H1 (cell line): Measurements from ENCODE around the gene NFAM1. TPM values are rescaled to one million over a fixed set of nuclear protein-coding genes. Genes with fewer than 3 reads are reported as not detected.
A peak's percentile ranks its signal among the peaks of the same experiment; 100 is the strongest.

Source experiments
- CTCF ChIA-PET: fragments of 300-600 bp; sonication (Branson Sonifier 250); formaldehyde crosslinking; loops from one replicate; lab custom pipeline; 2021; ENCODE audit not compliant: partially characterized antibody; lab: Charles Lee
- POLR2A ChIA-PET: fragments of 300-600 bp; sonication (Branson Sonifier 250); formaldehyde crosslinking; loops from one replicate; lab custom pipeline; 2021; ENCODE audit warnings: inconsistent platforms; ENCODE audit not compliant: partially characterized antibody; lab: Charles Lee
- DNase-seq, 2 experiments: peaks; one replicate each; pipeline versions ENCODE4 v3.0.0 to v3.0.0-alpha.2; 2010 to 2022; ENCODE audit warnings: low spot score in 2 of 2, low read depth in 1 of 2, mixed read lengths in 1 of 2
- FAIRE-seq: peaks from 2 replicates; lab custom pipeline; 2011; peaks lifted over from hg19 to GRCh38; lab: Jason Lieb, UNC
- H2AFZ ChIP-seq: 2 replicates; pipeline ENCODE4 v1.8.1; 2012; ENCODE audit warnings: low read length, inconsistent platforms
- H2AK5ac ChIP-seq: 2 replicates; pipeline ENCODE4 v1.6.1; 2013; ENCODE audit warnings: low read depth, low read length
- H2BK120ac ChIP-seq: replicated peaks from 2 replicates; pipeline ENCODE3; 2013; ENCODE audit warnings: low read depth, low read length, inconsistent platforms
- H2BK12ac ChIP-seq: 2 replicates; pipeline ENCODE4 v1.6.1; 2013; ENCODE audit warnings: low read depth, low read length
- H2BK15ac ChIP-seq: 2 replicates; pipeline ENCODE4 v1.6.1; 2013; ENCODE audit warnings: low read length
- H2BK20ac ChIP-seq: 2 replicates; pipeline ENCODE4 v1.6.1; 2013; ENCODE audit warnings: low read length
- H2BK5ac ChIP-seq: 2 replicates; pipeline ENCODE4 v1.6.1; 2013; ENCODE audit warnings: low read depth, low read length
- H3K14ac ChIP-seq: 2 replicates; pipeline ENCODE4 v1.6.1; 2013; ENCODE audit warnings: inconsistent platforms; ENCODE audit not compliant: insufficient read length
- H3K18ac ChIP-seq: 2 replicates; pipeline ENCODE4 v1.6.1; 2013; ENCODE audit warnings: low read length; ENCODE audit errors: extremely low read depth
- H3K23ac ChIP-seq: 2 replicates; pipeline ENCODE4 v1.6.1; 2013; ENCODE audit warnings: inconsistent platforms; ENCODE audit not compliant: insufficient read length
- H3K23me2 ChIP-seq: 2 replicates; pipeline ENCODE4 v1.6.1; 2013; ENCODE audit warnings: low read depth, low read length
- H3K27ac ChIP-seq: 2 replicates; pipeline ENCODE4 v1.6.1; 2011; ENCODE audit warnings: low read depth, low read length, inconsistent platforms
- H3K27me3 ChIP-seq, 4 experiments: replicated peaks in 1 of 4; 1 replicate in 1 of 4; 2 replicates in 3 of 4; pipeline versions ENCODE4 v1.6.1 to v1.8.1; 2011 to 2013; ENCODE audit warnings: low read length in 3 of 4, mild to moderate bottlenecking in 3 of 4, inconsistent platforms in 2 of 4, mixed read lengths in 2 of 4, moderate library complexity in 1 of 4; ENCODE audit not compliant: control insufficient read depth in 3 of 4, insufficient read depth in 3 of 4; ENCODE audit errors: extremely low read depth in 1 of 4
- H3K36me3 ChIP-seq, 4 experiments: 2 replicates each; pipeline versions ENCODE4 v1.6.1 to v1.8.1; 2011 to 2013; ENCODE audit warnings: mild to moderate bottlenecking in 4 of 4, low read length in 3 of 4, moderate library complexity in 2 of 4, control low read depth in 1 of 4, inconsistent platforms in 1 of 4; ENCODE audit not compliant: insufficient read depth in 4 of 4, control insufficient read depth in 2 of 4
- H3K4ac ChIP-seq: replicated peaks from 2 replicates; pipeline ENCODE3; 2013; ENCODE audit warnings: low read length, low read depth, mixed read lengths, inconsistent platforms; ENCODE audit not compliant: insufficient read length
- H3K4me1 ChIP-seq, 4 experiments: replicated peaks in 1 of 4; 1 replicate in 1 of 4; 2 replicates in 3 of 4; pipeline versions ENCODE4 v1.6.1 to v1.8.1; 2011 to 2013; ENCODE audit warnings: low read length in 3 of 4, inconsistent platforms in 2 of 4, mixed read lengths in 1 of 4; ENCODE audit not compliant: insufficient read depth in 4 of 4, control insufficient read depth in 3 of 4
- H3K4me2 ChIP-seq, 2 experiments: 2 replicates each; pipeline versions ENCODE4 v1.6.1 to v1.8.1; 2011 to 2013; ENCODE audit warnings: low read depth in 2 of 2, low read length in 2 of 2, control low read depth in 1 of 2, inconsistent platforms in 1 of 2, mild to moderate bottlenecking in 1 of 2; ENCODE audit not compliant: insufficient read depth in 1 of 2
- H3K4me3 ChIP-seq, 4 experiments: fragments of 200-600, 300-600 bp in 1 of 4; sonication (generic), shearing (Covaris generic), sonication (Bioruptor Twin) in 1 of 4; 2 replicates each; pipeline versions ENCODE4 v1.5.1 to v1.8.1; 2011 to 2016; ENCODE audit warnings: low read length in 4 of 4, low read depth in 3 of 4, control low read depth in 2 of 4, inconsistent platforms in 2 of 4, mild to moderate bottlenecking in 2 of 4, mixed read lengths in 1 of 4, moderate library complexity in 1 of 4; ENCODE audit not compliant: insufficient read depth in 2 of 4; ENCODE audit errors: extremely low read depth in 1 of 4
- H3K56ac ChIP-seq: replicated peaks from 2 replicates; pipeline ENCODE3; 2013; ENCODE audit warnings: low read depth, mild to moderate bottlenecking, mixed read lengths, low read length, inconsistent platforms; ENCODE audit not compliant: insufficient read length
- H3K79me1 ChIP-seq: 2 replicates; pipeline ENCODE4 v1.6.1; 2013; ENCODE audit warnings: low read depth, low read length, control low read depth
- H3K79me2 ChIP-seq, 2 experiments: 2 replicates each; pipeline versions ENCODE4 v1.6.1 to v1.8.1; 2012 to 2013; ENCODE audit warnings: low read length in 2 of 2, mild to moderate bottlenecking in 2 of 2, inconsistent platforms in 1 of 2; ENCODE audit not compliant: insufficient read depth in 2 of 2, control insufficient read depth in 1 of 2
- H3K9ac ChIP-seq, 4 experiments: replicated peaks in 1 of 4; 1 replicate in 1 of 4; 2 replicates in 3 of 4; pipeline versions ENCODE4 v1.6.1 to v1.8.1; 2011 to 2013; ENCODE audit warnings: low read depth in 3 of 4, low read length in 3 of 4, control low read depth in 2 of 4, mild to moderate bottlenecking in 2 of 4, moderate library complexity in 2 of 4, inconsistent platforms in 1 of 4; ENCODE audit errors: extremely low read depth in 1 of 4
- H3K9me3 ChIP-seq, 2 experiments: 2 replicates each; pipeline versions ENCODE4 v1.6.1 to v1.8.1; 2012 to 2013; ENCODE audit warnings: mild to moderate bottlenecking in 2 of 2, moderate library complexity in 2 of 2, control low read depth in 1 of 2, inconsistent platforms in 1 of 2, low read depth in 1 of 2, low read length in 1 of 2, mixed read lengths in 1 of 2; ENCODE audit not compliant: insufficient read depth in 2 of 2
- H4K20me1 ChIP-seq, 2 experiments: replicated peaks in 1 of 2; 2 replicates each; pipeline versions ENCODE3 to v1.8.1; 2011 to 2013; ENCODE audit warnings: inconsistent platforms in 2 of 2, low read length in 2 of 2, mild to moderate bottlenecking in 1 of 2; ENCODE audit not compliant: insufficient read depth in 2 of 2, control insufficient read depth in 1 of 2
- H4K5ac ChIP-seq: 2 replicates; pipeline ENCODE4 v1.6.1; 2013; ENCODE audit warnings: low read length, low read depth, mixed read lengths, inconsistent platforms; ENCODE audit not compliant: insufficient read length
- H4K8ac ChIP-seq: 2 replicates; pipeline ENCODE4 v1.8.0; 2013; ENCODE audit warnings: mild to moderate bottlenecking, moderate library complexity, low read length, inconsistent platforms; ENCODE audit not compliant: insufficient read depth; ENCODE audit errors: extremely low read depth
- H4K91ac ChIP-seq: replicated peaks from 2 replicates; pipeline ENCODE3; 2013; ENCODE audit warnings: low read length, mixed read lengths, inconsistent platforms; ENCODE audit not compliant: insufficient read length
- CHD2 ChIP-seq: IDR thresholded peaks from 2 replicates; pipeline ENCODE4 v1.6.1; 2012; ENCODE audit warnings: low read length, improper control_type of control experiment
- WGBS, 2 experiments: shearing (Covaris generic) in 1 of 2; methylation state at CpG; one replicate each; pipeline versions ENCODE4 v1.1.6 to v1.1.7; 2013 to 2015; ENCODE audit warnings: low lambda C conversion rate in 2 of 2, mixed read lengths in 2 of 2, inconsistent platforms in 1 of 2, low coverage in 1 of 2, missing lambda C conversion rate in 1 of 2; ENCODE audit not compliant: insufficient replicate concordance in 2 of 2, insufficient coverage in 1 of 2, insufficient read length in 1 of 2; ENCODE audit errors: extremely low coverage in 1 of 2, missing lambda C conversion rate in 1 of 2; 5-methylcytosine and 5-hydroxymethylcytosine counted together
- polyA plus RNA-seq, 7 experiments: library from polyadenylated mRNA; depleted of rRNA in 3 of 7; stranded (reverse) in 5 of 7; unstranded in 2 of 7; fragments of >200 nt in 5 of 7; fragments of 200-250 nt in 2 of 7; gene quantifications; 1 replicate in 5 of 7; 2 replicates in 1 of 7; 4 replicates in 1 of 7; pipeline versions ENCODE4 v1.2.1 to v1.2.3, GENCODE V29; 2011 to 2013; ENCODE audit warnings: missing spikeins in 2 of 7, mixed read lengths in 2 of 7
- total RNA-seq: library from RNA; stranded (reverse); fragmentation: NEBNext Ultra II Directional; extraction: Animal tissue kit (Norgen Biotek cat#: 25700); gene quantifications from 2 replicates; pipeline ENCODE4 v1.2.1, GENCODE V29; 2021

The NFAM1 gene
- total and polyA plus RNA-seq, 2 of the 8 experiments (the other 6 are each of a cell fraction or from before 2014, with no cell fraction given): 0.62 to 0.73 TPM

DNA sequence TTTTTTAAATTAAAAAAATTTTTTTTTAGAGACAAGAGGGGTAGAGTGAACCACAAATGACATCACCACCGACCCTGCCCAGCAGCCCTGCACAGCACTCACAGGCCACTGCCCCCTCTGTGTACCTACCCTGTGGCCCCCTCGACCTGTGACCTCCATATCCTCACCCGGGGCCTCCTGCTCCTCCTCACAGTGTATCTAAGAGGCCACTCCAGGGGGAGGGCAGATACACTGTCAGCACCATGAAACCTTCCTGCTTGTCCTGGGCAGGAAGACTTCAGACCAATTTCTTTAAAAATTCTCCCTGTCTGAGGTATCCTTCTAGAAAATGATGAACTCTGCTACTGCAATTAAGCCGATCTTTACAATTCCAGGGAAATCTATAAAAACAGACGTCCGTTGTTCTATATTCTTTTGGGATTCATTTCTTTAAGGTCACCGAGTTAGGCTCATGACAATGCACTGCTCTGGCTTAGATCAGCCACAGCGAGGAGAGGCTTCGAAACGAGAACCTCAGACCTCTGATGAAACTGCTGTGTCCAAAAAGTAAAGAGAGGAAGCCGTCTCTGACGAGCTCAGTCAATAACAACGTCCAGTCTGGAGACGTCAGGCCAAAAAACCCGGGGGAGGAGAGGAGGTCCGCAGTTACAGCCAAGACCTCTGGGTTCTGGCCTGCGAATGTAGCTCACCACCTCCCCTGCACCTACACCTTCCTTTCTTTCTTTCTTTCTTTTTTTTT, 17.5 kb downstream of the NFAM1 start:
- FAIRE-seq (no peak), DNase-seq (no peak)
- Histone ChIP-seq H2BK5ac (no peak overlapping the region), H3K9me3 (no peaks in the 10 kb centered on the region), H2BK12ac (no peak overlapping the region), H2BK120ac (no peak overlapping the region), H2BK20ac (no peak overlapping the region), H2AFZ (no peak overlapping the region), H3K56ac (no peak overlapping the region), H3K27ac (no peak overlapping the region), H4K20me1 (no peaks in the 10 kb centered on the region), H3K4me1 (peaks cover 0 to 9% (median 7%) of the 10 kb centered on the region in 4 experiments; a peak in 6 of 7 replicates), H3K36me3 (no peaks in the 10 kb centered on the region), H3K4ac (no peak overlapping the region), H4K8ac (no peak overlapping the region; the same call in 1 of the 2 replicates), H3K14ac (no peak overlapping the region), H3K18ac (no peak overlapping the region), H4K91ac (no peak overlapping the region), H2AK5ac (no peak overlapping the region), H3K9ac (no peak overlapping the region), H3K27me3 (0 out of 7 replicates have a peak, but pooled peaks cover 0 to 2% (median 0%) of the 10 kb centered on the region in 4 experiments), H3K4me2 (no peak overlapping the region), H2BK15ac (0 out of 2 replicates have a peak overlapping the region, but pooled peaks have one; percentile 61), H3K79me2 (no peaks in the 10 kb centered on the region), H3K4me3 (no peak overlapping the region), H3K23ac (no peak overlapping the region), H4K5ac (no peak overlapping the region), H3K23me2 (no peaks in the 10 kb centered on the region), H3K79me1 (no peaks in the 10 kb centered on the region)
- TF ChIP-seq CHD2: no peak
- POLR2A ChIA-PET: interaction anchor here (0.8 kb wide), 1 partner anchor 33 kb away, joined by 3 read pairs; no protein-coding TSS in a partner anchor
- WGBS, 2 experiments: 91% methylated on average over 17 of the region's 17 CpGs; no CpG with 5 or more reads in 1 of the 2 experiments
- CTCF ChIA-PET: interaction anchor here (0.6 to 9.9 kb wide), 5 partner anchors 14 to 118 kb away, joined by 4 to 46 read pairs (median 5); no protein-coding TSS in a partner anchor
